Lower leg skin (tissue), 3 donors: ENCODE data around the gene TBP.

Source experiments
- POLR2A ChIP-seq, 2 donors: fragments of 450-650 bp; IDR thresholded peaks; one replicate each; pipeline ENCODE4 v1.6.1; 2016 to 2017; ENCODE audit warnings: antibody characterized with exemption in 2 of 2, mild to moderate bottlenecking in 1 of 2, moderate library complexity in 1 of 2
- TF ChIP-seq, protein P1 (sequence below), 3 donors: fragments of 450-650 bp; IDR thresholded peaks; one replicate each; pipeline ENCODE4 v1.5.1; 2016; ENCODE audit warnings: antibody characterized with exemption in 3 of 3, mild to moderate bottlenecking in 3 of 3, moderate library complexity in 2 of 3

DNA sequence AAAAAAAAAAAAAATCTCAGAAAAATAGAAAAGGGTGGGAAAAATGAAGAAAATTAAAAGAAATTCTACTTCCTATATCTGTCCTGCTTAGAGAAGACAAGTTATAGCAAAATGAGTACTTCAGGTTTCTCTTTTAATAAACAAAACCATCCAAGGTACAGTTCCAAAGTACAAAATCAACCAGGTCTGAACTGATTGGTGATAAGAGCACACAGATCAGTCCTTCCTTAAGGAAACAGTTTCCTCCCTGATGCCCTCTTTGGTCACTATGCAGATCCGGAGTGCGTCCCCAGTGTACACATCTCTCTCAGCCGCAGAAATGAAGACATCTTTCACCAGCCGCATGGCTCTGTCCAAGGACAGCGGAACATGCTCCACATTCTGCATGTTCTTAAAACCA is 19.2 kb upstream of the TBP start:
- TF ChIP-seq, protein P1, sequence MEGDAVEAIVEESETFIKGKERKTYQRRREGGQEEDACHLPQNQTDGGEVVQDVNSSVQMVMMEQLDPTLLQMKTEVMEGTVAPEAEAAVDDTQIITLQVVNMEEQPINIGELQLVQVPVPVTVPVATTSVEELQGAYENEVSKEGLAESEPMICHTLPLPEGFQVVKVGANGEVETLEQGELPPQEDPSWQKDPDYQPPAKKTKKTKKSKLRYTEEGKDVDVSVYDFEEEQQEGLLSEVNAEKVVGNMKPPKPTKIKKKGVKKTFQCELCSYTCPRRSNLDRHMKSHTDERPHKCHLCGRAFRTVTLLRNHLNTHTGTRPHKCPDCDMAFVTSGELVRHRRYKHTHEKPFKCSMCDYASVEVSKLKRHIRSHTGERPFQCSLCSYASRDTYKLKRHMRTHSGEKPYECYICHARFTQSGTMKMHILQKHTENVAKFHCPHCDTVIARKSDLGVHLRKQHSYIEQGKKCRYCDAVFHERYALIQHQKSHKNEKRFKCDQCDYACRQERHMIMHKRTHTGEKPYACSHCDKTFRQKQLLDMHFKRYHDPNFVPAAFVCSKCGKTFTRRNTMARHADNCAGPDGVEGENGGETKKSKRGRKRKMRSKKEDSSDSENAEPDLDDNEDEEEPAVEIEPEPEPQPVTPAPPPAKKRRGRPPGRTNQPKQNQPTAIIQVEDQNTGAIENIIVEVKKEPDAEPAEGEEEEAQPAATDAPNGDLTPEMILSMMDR (IDR thresholded peaks at IDR 0.05): no peak
- no peak for TF ChIP-seq POLR2A (IDR thresholded peaks at IDR 0.05)
